NCI-H524 treated with DMSO at 0.1 percent for 48 hours (cell line): ENCODE measurements around the gene LIMK1.
"Not testable (repeated sequence)": the region's sequence is repeated elsewhere in the genome, so short reads cannot be mapped to it uniquely, and the experiment has no call there.

Experiments used
- DNase-seq: peaks from one replicate; lab custom pipeline; 2025; lab: John Stamatoyannopoulos, UW

The LIMK1 gene

GRCh38 chr7:74083117-74083876, at the start of gene LIMK1:
Gene LIMK1 (plus strand): TSS chr7:74083804. CDS start chr7:74083991, 187 bp downstream.
- no peak for DNase-seq

- DNase-seq = no peak
Observed at GRCh38 chr7:74037609-74038008, 46.0 kb upstream of the LIMK1 start.

DNA sequence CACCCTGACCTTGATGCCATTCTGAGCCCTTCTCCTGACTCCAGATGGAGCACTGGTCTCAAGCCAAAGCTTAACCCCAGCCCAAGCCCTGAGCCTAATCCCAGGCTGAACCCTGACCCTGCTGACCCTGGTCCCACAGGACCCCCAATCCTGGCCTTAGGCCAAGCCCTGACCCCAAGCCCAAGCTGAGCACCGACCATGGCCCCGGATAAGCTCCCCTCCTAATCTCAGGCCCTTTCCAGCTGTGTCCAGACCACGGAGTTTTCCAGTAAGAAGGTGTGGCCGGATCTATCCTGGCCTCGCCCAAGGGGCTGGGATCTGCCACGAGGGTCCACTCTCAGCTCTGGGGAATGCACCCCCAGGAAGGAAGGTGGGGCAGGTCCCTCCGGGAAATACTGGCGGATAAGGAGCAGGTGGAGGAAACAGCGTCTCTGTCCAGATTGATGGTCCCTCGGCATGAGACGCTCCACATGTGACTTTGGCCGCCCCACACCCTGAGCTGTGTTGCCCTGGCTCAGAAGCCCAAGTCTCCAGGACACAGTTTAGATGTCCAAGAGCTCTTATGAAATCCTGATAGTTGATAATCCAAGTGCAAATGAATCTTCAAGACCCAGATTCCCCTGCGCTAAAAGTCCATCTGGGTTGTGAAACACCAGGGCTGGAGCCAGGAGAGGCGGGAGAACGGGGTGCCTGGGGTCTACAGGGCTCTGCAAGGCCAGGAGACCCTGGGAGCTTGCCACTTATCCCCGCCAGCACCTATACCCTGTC, 45.2 kb upstream of the LIMK1 start:
- DNase-seq = no peak

DNA sequence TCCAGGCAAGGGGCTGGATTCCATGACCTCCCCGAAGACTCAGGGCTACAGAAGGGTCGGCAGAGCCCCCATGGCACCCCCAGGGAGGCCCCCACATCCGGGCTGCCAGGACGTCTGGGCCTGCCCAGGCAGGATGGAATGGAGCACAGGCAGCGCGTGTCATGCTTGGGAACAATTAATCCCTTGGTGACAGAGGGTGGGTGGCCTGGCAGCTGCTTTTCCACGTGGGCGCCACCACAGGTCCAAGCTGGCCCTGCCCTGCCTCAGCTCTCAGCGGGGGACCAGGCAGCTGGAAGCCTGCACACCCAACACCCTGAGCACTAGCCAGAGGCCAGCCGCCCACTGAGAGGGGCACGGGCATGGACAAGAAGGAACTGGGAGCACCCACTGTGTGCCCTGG, 44.3 kb upstream of the LIMK1 start:
- peak; percentile 53 for DNase-seq

DNA sequence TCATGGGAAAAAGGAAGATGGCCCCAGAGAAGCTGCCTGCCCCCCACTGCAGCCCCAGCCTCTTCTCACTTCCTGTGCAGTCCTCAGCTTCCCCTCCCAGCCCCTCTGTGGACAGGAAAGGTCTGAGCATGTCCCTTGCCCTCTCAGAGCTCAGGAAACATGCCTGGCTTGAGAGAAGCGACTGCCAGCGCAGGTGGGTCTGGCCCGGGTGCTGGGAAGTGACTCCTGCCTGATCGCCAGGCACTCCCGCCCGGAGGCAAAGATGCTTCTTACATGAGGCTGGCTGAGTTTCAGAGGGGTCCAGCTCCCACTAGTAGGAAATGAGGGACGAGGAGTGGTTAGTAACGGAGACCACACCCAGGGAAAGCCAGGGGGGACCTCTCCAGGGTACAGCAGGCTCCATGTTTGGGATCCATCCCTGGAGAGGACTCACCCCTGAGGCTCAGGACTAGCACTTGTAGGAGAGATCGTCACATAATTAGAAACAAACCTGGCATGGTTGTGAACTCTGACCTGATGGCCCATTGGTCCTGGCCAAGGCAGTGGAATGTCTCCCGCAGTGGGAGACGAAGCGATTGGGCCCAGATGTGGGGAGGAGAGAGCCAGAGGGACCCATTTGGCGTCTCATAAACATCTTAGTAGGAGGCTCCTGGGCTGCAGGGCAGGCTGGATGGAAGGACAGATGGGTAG, 43.4 kb upstream of the LIMK1 start:
- no peak for DNase-seq

GRCh38 chr7:74040791-74041520, 42.6 kb upstream of the LIMK1 start:
- no peak for DNase-seq

GRCh38 chr7:74042746-74043522, 40.7 kb upstream of the LIMK1 start:
- no peak for DNase-seq

DNA sequence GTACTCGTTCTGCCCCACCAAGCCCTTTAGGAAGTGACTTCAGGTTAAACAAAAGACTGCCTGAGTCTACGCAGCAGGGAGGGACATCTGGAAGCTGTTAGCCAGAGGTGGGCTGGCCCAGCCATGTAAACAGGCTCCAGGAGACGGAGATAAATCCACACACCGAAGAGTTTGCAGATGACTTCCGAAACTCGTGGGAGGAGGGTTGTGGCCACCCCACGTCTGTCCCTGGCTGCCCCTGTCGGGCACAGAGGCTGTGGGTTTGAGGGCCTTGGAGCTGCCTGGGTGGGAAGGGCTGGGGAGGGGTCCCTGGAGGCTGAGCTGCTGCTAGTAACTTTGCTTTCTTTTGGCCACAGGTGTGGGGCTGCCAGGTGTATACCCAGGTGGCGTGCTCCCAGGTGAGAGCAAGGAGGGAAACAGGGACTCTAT, 40.1 kb upstream of the LIMK1 start:
- no peak for DNase-seq

DNA sequence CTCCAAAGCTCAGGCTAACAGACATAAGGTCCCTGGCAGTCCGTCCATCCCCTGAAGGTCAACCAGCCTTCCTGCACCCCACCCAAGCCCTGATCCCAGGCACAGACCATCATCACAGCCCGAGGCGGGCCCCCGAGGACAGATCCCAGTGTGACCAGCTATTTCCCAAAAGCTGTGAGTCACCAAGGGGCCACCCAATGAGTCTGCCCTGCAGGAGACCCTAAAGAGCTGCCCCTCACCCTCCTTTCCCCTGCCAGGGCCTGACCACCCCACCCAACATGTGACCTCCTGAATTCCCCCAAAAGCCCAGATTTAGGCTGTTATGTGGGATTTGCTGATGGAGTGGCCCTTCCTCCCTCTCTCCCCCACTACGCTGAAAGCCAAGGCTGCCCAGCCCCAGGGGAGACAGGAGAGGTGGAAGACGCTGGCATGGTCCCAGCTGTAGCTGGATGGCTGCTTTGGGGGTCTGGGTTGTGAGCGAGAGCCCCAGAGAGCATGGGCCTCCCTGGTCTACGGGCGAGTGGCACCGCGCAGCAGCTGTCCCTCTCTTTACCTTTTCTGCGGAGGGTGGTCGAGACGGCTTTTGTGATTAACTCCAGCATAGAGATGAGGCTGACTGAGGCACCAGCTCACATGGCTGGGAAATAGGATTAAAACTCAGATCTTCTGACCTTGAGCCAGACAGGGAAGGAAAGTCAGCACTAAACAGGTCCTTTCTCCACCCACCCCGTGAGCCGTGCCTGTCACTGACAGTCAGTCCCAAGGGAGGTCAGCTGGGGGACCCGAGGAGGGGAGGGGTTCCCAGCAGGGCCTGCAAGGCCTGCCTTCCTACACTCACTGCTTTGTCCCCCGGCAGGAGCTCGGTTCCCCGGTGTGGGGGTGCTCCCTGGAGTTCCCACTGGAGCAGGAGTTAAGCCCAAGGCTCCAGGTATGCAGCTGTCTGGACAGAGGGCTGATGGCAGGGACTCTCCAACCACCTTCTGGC, 38.9 kb upstream of the LIMK1 start:
- no peak for DNase-seq

DNA sequence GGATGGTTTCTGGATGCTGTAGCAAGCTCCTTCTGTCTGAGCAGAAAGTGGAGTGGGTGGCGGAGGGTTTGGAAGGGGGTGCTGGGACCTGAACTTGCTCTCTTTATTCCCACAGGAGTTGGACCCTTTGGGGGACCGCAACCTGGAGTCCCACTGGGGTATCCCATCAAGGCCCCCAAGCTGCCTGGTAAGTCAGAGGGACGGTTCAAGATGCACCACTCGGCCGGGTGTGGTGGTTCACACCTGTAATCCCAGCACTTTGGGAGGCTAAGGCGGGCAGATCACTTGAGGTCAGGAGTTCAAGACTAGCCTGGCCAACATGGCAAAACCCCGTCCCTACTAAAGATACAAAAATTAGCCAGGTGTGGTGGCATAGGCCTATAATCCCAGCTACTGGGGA, 37.0 kb upstream of the LIMK1 start:
- not testable (repeated sequence) for DNase-seq

DNA sequence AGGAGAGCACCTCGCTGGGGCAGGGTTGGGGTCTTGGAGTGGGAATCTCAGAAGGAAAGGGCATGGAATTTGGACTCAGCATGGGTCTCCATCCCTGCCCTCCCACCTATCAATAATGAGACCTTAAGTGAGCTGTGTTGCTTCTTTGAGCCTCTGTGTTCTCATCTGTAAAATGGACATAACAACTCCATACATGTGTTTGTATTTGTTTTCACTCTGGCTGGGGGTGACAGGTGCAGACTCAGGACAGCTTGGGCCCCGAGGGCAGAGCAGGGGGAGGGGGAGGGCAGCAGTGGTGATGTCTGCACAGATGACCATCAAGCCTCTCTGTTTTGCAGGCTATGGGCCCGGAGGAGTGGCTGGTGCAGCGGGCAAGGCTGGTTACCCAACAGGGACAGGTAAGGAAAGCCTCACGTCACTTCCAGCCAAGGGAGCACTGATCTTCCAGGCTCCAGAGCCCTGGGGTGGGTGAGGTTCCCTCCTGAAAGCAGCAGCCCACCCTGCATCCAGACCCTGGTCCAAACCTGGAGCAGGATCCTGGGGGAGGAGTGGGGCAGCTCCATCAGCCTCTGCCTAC, 35.7 kb upstream of the LIMK1 start:
- DNase-seq = no peak

DNA sequence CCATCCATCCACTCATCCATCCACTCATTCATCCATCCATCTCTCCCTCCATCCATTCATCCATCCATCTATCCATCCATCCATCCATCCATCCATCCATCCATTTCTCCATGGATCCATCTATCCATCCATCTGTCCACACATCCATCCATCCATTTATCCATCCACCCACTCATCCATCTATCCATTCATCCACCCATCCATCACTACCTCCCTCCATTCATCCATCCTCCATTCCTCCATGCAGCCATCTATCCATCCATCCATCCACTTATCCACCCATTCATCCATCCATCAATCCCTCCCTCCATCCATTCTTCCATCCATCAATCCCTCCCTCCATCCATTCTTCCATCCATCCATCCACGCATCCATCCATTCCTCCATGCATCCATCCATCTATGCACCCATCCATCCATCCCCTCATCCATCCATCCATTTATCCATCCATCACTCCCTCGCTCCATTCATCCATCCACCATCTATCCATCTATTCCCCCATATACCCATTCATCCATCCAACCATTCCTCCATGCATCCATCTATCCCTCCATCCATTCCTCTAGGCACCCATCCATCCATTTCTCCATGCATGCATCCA, 34.5 kb upstream of the LIMK1 start:
- DNase-seq = no peak

DNA sequence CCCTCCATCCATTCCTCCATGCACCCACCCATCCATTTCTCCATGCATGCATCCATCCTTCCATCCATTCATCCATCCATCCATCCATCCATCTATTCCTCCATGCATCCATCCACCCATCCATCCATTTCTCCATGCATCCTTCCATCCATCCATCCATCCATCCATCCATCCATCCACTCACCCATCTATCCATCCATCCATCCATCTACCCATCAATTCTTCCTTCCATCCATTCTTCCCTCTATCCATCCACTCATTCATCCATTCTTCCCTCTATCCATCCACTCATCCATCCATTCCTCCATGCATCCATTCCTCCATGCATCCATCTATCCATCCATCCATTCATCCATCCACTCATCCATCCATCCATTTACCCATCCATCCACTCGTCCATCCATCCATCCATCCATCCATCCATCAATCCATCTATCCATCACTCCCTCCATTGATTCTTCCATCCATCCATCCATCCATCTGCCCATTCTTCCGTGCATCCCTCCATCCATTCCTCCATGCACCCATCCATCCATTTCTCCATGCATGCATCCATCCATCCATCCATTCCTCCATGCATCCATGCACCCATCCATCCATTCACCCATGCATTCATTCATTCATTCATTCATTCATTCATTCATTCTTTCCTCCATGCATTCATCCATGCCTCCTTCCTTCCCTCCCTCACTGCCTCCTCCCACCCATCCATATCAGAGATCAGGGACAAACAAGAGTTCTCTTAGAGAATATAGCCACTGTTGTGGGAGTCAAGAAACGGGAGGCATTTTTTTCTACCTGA, 33.4 kb upstream of the LIMK1 start:
- no peak for DNase-seq

- no peak for DNase-seq
Observed at GRCh38 chr7:74051193-74051592, 32.4 kb upstream of the LIMK1 start.

GRCh38 chr7:74051629-74052410, 31.8 kb upstream of the LIMK1 start:
- no peak for DNase-seq

- no peak for DNase-seq
Observed at GRCh38 chr7:74052628-74053027, 31.0 kb upstream of the LIMK1 start.

DNA sequence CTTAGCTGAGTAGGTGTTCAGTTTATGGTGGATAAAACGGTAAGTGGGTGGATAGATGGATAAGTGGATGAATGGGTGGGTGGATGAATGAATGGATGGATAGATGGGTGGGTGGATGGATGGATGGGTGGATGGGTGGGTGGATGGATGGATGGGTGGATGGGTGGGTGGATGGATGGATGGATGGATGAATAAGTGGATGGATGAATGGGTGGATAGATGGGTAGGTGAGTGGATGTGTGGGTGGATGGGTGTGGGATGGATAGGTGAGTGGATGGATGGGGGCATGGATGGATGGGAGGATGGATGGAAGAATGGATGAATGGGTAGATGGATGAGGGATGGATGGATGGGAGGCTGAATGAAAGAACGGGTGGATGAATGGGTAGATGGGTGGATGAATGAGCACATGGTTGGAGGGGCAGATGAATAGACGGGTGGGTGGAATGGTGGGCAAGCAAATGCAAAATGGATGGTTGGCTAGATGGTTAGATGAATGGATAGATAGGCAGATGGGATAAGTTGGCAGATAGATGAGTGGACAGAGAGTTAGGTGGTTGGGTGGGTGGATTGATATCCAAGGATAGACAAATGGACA, 29.9 kb upstream of the LIMK1 start:
- no peak for DNase-seq
